Breast epithelium (tissue), 4 donors: ENCODE data around the gene ARPIN. TPM values are rescaled to one million over a fixed set of nuclear protein-coding genes. Genes with fewer than 3 reads are reported as not detected.

Experiments
- DNase-seq, 2 donors: peaks; one replicate each; pipeline ENCODE4 v3.0.0-alpha.2; 2019; ENCODE audit warnings: low spot score in 2 of 2
- H3K27ac ChIP-seq, 2 donors: fragments of 200-600 bp; sonication (generic) in 1 of 2; one replicate each; pipeline ENCODE4 v1.5.1; 2016 to 2019; ENCODE audit warnings: mild to moderate bottlenecking in 1 of 2
- H3K27me3 ChIP-seq, 2 donors: fragments of 200-600 bp; sonication (generic) in 1 of 2; one replicate each; pipeline versions ENCODE4 v1.5.1 to v1.6.0; 2017 to 2019; ENCODE audit warnings: control low read depth in 1 of 2, mild to moderate bottlenecking in 1 of 2
- H3K36me3 ChIP-seq: fragments of 200-600 bp; one replicate; pipeline ENCODE4 v1.5.1; 2019
- H3K4me1 ChIP-seq, 2 donors: fragments of 200-600 bp; sonication (generic); one replicate each; pipeline ENCODE4 v1.5.1; 2016 to 2019; ENCODE audit warnings: control low read depth in 1 of 2
- H3K4me3 ChIP-seq, 3 donors: fragments of 200-600 bp; sonication (generic); 1 replicate in 2 of 3; 2 replicates in 1 of 3; pipeline ENCODE4 v1.5.1; 2016 to 2019; ENCODE audit warnings: mild to moderate bottlenecking in 3 of 3, moderate library complexity in 2 of 3
- H3K9me3 ChIP-seq, 2 donors: fragments of 200-600 bp; sonication (generic) in 1 of 2; one replicate each; pipeline ENCODE4 v1.5.1; 2016 to 2019; ENCODE audit warnings: control low read depth in 1 of 2
- POLR2A ChIP-seq: fragments of 450-650 bp; IDR thresholded peaks from one replicate; pipeline ENCODE4 v1.6.1; 2016; ENCODE audit warnings: antibody characterized with exemption, mild to moderate bottlenecking, moderate library complexity
- POLR2AphosphoS5 ChIP-seq, 3 donors: sonication (generic); formaldehyde crosslinking; IDR thresholded peaks; one replicate each; pipeline ENCODE4 v1.6.1; 2017; ENCODE audit warnings: antibody characterized with exemption in 3 of 3
- intact Hi-C: fragments of 100-400 bp; cut with DNase I; formaldehyde crosslinking; loops from one replicate; pipeline ENCODE4 v1.15.1; 2023; ENCODE audit warnings: low total_unique reads
- total RNA-seq, 3 donors: library from RNA; depleted of rRNA; stranded (reverse); fragments of >200 nt; gene quantifications; one replicate each; pipeline ENCODE4 v1.1.0, GENCODE V29; 2016
- TF ChIP-seq, protein P1 (sequence below), 3 donors: fragments of 450-650 bp; IDR thresholded peaks; one replicate each; pipeline ENCODE4 v1.5.1; 2016 to 2017; ENCODE audit warnings: antibody characterized with exemption in 3 of 3, mild to moderate bottlenecking in 3 of 3, moderate library complexity in 3 of 3

ARPIN gene
- total RNA-seq, 3 donors from 2014 or later, result 14.6 to 22.3 (median 17.0) TPM

- H3K9me3 ChIP-seq, result no peaks in the 10 kb centered on the region
- TF ChIP-seq, protein P1, sequence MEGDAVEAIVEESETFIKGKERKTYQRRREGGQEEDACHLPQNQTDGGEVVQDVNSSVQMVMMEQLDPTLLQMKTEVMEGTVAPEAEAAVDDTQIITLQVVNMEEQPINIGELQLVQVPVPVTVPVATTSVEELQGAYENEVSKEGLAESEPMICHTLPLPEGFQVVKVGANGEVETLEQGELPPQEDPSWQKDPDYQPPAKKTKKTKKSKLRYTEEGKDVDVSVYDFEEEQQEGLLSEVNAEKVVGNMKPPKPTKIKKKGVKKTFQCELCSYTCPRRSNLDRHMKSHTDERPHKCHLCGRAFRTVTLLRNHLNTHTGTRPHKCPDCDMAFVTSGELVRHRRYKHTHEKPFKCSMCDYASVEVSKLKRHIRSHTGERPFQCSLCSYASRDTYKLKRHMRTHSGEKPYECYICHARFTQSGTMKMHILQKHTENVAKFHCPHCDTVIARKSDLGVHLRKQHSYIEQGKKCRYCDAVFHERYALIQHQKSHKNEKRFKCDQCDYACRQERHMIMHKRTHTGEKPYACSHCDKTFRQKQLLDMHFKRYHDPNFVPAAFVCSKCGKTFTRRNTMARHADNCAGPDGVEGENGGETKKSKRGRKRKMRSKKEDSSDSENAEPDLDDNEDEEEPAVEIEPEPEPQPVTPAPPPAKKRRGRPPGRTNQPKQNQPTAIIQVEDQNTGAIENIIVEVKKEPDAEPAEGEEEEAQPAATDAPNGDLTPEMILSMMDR (IDR thresholded peaks at IDR 0.05), result no peak
- TF ChIP-seq POLR2A (no peak), POLR2AphosphoS5 (IDR thresholded peaks at IDR 0.05) (no peak)
- no peak overlapping the region for H3K27ac ChIP-seq
- DNase-seq, result no peak
- intact Hi-C loops, result no loop called here
- H3K27me3 ChIP-seq, result no peaks in the 10 kb centered on the region
- no peaks in the 10 kb centered on the region for H3K4me1 ChIP-seq
- no peak overlapping the region for H3K4me3 ChIP-seq
- no peaks in the 10 kb centered on the region for H3K36me3 ChIP-seq
Measured at GRCh38 chr15:89917442-89918101, 4.8 kb upstream of the ARPIN start.

DNA sequence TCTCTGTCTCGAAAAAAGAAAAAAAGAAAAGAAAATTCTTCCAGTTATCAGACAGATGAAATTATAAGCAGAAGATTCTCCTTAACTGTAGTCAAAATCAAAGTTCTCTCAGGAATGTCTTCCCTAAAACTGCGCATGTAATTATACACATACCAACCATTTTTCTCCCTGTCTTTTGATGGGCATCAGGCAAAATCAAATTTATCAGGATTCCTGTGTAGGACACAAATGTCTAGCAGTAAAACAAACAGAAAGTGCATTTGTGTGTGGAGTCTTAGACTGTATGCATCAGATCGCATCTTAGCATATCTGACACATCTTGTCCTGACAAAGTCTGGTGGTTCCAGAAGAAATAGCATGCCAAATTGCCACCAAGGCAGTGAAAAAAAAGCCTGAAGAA, 3.9 kb upstream of the ARPIN start:
- no peak overlapping the region for H3K4me3 ChIP-seq
- no peak for TF ChIP-seq POLR2A
- no peak for TF ChIP-seq POLR2AphosphoS5 (IDR thresholded peaks at IDR 0.05)
- TF ChIP-seq, protein P1 (IDR thresholded peaks at IDR 0.05), result no peak
- intact Hi-C loops, result no loop called here
- H3K36me3 ChIP-seq, result no peaks in the 10 kb centered on the region
- no peaks in the 10 kb centered on the region for H3K9me3 ChIP-seq
- no peaks in the 10 kb centered on the region for H3K4me1 ChIP-seq
- no peak for DNase-seq
- H3K27me3 ChIP-seq, result no peaks in the 10 kb centered on the region
- H3K27ac ChIP-seq, result no peak overlapping the region

GRCh38 chr15:89912145-89912673, 543 bp downstream of the ARPIN start:
- intact Hi-C loops, result no loop called here
- peak overlapping the region; percentile 83 to 98 (median 85) for H3K4me3 ChIP-seq
- H3K27me3 ChIP-seq, result no peaks in the 10 kb centered on the region
- no peak for DNase-seq
- no peaks in the 10 kb centered on the region for H3K9me3 ChIP-seq
- H3K36me3 ChIP-seq, result no peaks in the 10 kb centered on the region
- TF ChIP-seq POLR2AphosphoS5 (IDR thresholded peaks at IDR 0.05) (no peak), POLR2A (no peak)
- TF ChIP-seq, protein P1 (IDR thresholded peaks at IDR 0.05), result no peak
- no peaks in the 10 kb centered on the region for H3K4me1 ChIP-seq
- H3K27ac ChIP-seq, result peak overlapping the region; percentile 54 to 84

GRCh38 chr15:89910891-89911626, 1.7 kb downstream of the ARPIN start:
- no peak for DNase-seq
- Histone ChIP-seq H3K36me3 (no peaks in the 10 kb centered on the region), H3K4me3 (no peak overlapping the region), H3K9me3 (no peaks in the 10 kb centered on the region), H3K27ac (no peak overlapping the region), H3K4me1 (no peaks in the 10 kb centered on the region), H3K27me3 (no peaks in the 10 kb centered on the region)
- TF ChIP-seq POLR2AphosphoS5 (IDR thresholded peaks at IDR 0.05), result no peak
- no peak for TF ChIP-seq POLR2A
- TF ChIP-seq, protein P1 (IDR thresholded peaks at IDR 0.05), result no peak
- intact Hi-C loops, result no loop called here

GRCh38 chr15:89909611-89910010, 3.1 kb downstream of the ARPIN start:
- Histone ChIP-seq H3K9me3 (no peaks in the 10 kb centered on the region), H3K4me1 (no peaks in the 10 kb centered on the region), H3K4me3 (no peak overlapping the region), H3K27me3 (no peaks in the 10 kb centered on the region), H3K27ac (no peak overlapping the region), H3K36me3 (no peaks in the 10 kb centered on the region)
- DNase-seq, result no peak
- intact Hi-C loops, result no loop called here
- no peak for TF ChIP-seq POLR2A
- TF ChIP-seq, protein P1 (IDR thresholded peaks at IDR 0.05), result no peak
- no peak for TF ChIP-seq POLR2AphosphoS5 (IDR thresholded peaks at IDR 0.05)
